ENCODE measurements around the gene LRIT3. TPM values are rescaled to one million over a fixed set of nuclear protein-coding genes. Genes with fewer than 3 reads are reported as not detected.

Gene LRIT3
- polyA plus RNA-seq, 5 donors: 0.37 to 0.64 (median 0.59) TPM

DNA sequence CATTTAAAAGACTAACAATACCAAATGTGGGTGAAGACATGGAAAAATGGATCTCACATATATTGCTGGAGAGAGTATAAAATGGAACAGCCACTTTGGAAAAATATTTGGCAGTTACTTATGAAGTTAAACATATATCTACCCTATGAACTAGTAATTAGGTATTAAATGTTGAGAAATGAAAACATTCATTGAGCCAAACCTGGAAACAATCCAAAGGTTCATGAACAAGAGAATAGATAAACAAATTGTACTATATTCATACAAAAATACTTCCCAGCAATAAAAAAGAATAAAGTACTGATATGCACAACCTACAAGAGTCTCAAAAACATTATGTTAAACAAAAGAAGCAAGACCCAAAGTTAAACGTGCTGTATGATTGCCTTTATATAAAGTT is 60.8 kb downstream of the LRIT3 start:
- DNase-seq: peak; percentile 15 to 29

DNA sequence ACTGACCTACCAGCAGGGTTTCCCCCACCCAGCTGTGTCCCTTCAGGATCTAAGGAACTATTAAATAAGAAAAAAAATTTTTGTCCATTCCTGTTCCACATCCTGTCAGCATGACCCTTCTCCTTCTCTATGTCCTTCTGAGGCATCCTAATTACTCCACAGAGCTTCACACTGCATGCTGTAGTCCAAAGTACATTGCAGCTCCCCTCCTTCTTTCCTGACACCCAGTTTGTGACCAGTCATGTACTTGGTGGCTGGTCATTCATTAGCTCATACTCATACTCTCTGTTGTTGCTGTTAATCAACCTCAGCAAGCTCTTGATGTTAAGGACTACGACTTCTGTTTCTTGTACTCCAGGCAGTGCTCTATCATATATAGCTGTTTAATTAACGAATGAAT is 62.3 kb downstream of the LRIT3 start:
- DNase-seq: no peak

DNA sequence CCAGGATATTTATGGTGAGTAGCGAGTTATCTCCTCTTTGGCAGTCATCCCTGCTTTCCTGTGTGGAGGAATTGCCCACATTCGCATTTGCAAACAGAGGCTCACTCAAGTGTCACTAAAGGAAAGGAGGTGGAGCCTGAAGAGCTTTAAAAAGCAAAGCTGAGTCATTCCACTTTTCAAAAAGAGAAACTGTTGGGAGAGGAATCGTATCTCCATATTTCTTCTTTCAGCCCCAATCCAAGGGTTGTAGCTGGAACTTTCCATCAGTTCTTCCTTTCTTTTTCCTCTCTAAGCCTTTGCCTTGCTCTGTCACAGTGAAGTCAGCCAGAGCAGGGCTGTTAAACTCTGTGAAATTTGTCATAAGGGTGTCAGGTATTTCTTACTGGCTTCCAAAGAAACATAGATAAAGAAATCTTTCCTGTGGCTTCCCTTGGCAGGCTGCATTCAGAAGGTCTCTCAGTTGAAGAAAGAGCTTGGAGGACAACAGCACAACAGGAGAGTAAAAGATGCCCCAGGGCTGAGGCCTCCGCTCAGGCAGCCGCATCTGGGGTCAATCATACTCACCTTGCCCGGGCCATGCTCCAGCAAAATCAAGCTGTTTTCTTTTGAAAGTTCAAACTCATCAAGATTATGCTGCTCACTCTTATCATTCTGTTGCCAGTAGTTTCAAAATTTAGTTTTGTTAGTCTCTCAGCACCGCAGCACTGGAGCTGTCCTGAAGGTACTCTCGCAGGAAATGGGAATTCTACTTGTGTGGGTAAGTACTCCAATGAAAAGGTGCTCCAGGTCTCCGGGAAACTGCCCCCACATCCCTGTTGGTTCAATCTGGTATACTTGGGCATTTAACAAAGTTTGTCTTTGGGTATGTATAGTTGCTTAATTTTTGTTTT is 65.0 kb downstream of the LRIT3 start, which contains the start of gene EGF:
Gene EGF, plus strand, starts transcription at position 178 of the 890 bp plus-strand sequence. Its CDS starts 453 bp downstream, at position 631.
- no peak for DNase-seq

DNA sequence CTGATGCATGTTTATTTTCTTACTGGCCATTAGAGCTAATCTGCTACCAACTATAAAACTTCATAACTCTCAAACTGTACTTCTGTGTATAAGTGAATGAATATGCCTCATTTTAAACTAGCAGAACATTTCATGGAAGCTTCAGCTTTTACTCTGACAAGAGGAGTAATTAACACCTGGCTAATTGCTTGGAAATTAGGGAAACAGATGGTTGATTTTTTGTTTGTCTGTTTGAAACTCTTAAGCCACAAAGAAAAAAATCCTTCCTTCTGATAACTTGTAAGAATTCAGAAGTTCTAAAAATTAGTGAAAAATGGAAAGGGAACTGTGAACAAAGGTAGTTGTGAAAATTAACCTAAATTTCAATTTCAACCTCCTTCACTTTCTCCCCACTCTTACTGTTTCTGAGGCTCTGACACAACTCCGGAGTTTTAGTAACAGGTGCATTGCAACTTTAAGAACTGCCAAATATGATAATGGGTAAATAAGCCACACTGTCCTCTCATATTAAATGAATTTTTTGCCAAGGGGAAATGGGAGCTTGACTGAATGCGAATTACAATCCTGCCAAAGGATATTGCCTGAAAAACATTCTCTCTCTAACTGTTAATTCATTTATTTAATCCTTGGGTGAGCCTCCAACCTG is 65.8 kb downstream of the LRIT3 start:
- DNase-seq: no peak

DNA sequence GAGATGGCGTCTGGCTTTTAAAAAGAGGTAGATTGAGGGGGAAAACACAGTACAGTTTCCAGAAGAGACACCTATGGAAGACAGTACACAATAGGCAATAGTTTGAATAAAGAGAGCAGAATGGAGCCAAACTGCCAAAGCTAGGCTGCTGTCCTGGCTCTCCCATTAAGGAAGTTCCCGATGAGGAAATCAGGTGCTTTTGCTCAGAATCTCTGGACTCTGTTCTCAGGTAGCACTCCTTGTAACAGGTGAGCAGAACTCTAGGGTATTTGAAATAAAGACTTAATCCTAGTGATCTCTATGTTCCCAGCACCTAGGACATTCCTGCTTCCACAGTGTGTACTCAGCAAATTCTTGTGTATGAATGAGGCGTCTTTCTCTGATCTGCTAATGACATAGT is 66.4 kb downstream of the LRIT3 start:
- DNase-seq: no peak

DNA sequence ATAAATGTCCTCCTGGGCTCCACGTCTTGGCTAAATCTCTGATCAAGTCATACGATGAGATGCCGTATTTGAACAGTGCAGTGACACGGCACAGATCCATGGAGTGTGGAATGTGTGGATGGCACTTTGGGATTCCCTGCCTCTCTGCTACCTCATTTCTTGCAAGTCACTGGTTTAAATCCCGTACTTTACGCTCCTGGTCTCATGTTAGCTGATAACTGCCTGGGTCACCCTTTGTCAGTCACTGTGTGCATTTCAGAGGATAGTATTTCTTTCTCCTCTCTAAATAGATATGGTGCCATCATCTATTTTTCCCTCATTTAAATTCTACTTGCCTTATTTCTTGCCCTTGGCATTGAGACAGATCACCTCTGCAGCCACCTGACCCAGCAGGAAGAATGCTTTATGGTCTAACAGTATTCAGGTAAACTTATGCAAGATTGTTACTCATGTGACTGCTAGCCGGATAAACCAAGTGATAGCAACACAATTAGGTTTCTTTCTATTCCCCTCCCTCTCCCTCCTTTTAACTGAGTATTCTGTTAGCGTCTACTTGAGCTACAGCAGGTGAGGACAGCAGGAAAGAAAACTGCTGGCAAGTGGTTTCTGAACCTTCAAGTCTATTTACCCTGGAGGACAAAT is 67.6 kb downstream of the LRIT3 start:
- DNase-seq: no peak

DNA sequence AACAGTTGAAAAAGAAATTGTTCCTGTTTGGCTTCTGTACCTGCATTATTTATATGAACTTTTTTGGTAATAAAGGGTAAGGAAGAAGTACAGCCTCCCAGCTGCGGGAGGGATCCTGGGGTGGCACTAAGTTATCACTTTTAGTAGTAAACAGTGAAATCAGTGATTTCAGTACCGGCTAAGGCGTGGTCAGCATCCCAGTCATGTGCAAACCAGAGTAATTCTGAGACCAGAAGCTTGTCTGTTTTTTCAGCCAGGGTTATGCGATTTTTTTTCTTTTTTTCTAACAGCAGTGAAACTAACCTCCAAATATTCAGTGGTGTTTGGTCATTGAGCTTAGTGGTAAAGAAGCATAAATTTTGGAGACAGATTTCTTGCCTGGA is 68.1 kb downstream of the LRIT3 start:
- DNase-seq: no peak

DNA sequence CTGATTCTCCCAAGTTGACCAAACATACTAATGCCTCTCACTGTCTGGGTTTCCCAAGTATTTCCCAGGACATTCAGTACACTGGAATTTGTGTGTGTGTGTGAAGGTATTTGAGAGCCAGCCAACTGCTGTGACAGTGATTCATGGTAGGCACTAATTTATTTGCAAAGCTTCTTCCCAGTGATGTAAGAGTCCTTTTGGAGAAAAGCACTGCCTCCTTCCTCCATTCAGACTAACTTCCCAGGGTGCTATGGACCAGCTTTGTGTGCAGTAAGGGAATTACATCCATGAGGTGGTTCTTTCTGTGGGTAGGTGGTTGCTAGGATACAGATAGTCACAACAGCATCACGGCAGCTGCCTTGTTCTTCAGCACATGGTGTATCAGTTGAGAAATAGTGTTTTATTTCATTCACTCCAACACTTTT is 73.5 kb downstream of the LRIT3 start:
- no peak for DNase-seq

Other genes starting within 250 kb of the LRIT3 start
- 10 to 100 TPM; 44.9 to 57.3 (median 49.8) TPM for gene CASP6, start 144.7 kb upstream of the LRIT3 start, polyA plus RNA-seq (ENCODE audit: insufficient read depth in 1 of 5, insufficient read length in 5 of 5, low replicate concordance in 1 of 5)
- gene PLA2G12A, start 118.0 kb upstream of the LRIT3 start, polyA plus RNA-seq (ENCODE audit: insufficient read depth in 1 of 5, insufficient read length in 5 of 5, low replicate concordance in 1 of 5): 10 to 100 TPM; 29.2 to 37.8 (median 35.1) TPM
- gene CFI, start 46.1 kb upstream of the LRIT3 start, polyA plus RNA-seq (ENCODE audit: insufficient read depth in 1 of 5, insufficient read length in 5 of 5, low replicate concordance in 1 of 5): 100 to 1,000 TPM in 2 of 5 donors, 10 to 100 TPM in 3; 79.6 to 110 (median 99.6) TPM
- 10 to 100 TPM; 32.3 to 39.5 (median 36.1) TPM for gene GAR1, start 32.3 kb upstream of the LRIT3 start, polyA plus RNA-seq (ENCODE audit: insufficient read depth in 1 of 5, insufficient read length in 5 of 5, low replicate concordance in 1 of 5)
- under 1 TPM; 0.31 to 0.77 (median 0.64) TPM for gene RRH, start 20.1 kb upstream of the LRIT3 start, polyA plus RNA-seq (ENCODE audit: insufficient read depth in 1 of 5, insufficient read length in 5 of 5, low replicate concordance in 1 of 5)
- gene EGF, start 64.8 kb downstream of the LRIT3 start, polyA plus RNA-seq (ENCODE audit: insufficient read depth in 1 of 5, insufficient read length in 5 of 5, low replicate concordance in 1 of 5): 1 to 10 TPM in 2 of 5 donors, under 1 TPM in 3; 0.73 to 2.1 (median 0.90) TPM

All from right lung (tissue), 5 donors.